Ascending aorta (tissue), 2 donors: ENCODE results near the gene PSMB10. TPM values are rescaled to one million over a fixed set of nuclear protein-coding genes. Genes with fewer than 3 reads are reported as not detected.

Experiments used
- DNase-seq, 2 donors: peaks; one replicate each; pipeline ENCODE4 v3.0.0-alpha.2; 2019; ENCODE audit warnings: low spot score in 2 of 2
- H3K27ac ChIP-seq, 2 donors: fragments of 200-600 bp; sonication (generic); one replicate each; pipeline ENCODE4 v1.5.1; 2016 to 2017; ENCODE audit warnings: mild to moderate bottlenecking in 1 of 2
- H3K27me3 ChIP-seq: fragments of 200-600 bp; sonication (generic); one replicate; pipeline ENCODE4 v1.5.1; 2017
- H3K36me3 ChIP-seq, 2 donors: fragments of 200-600 bp; sonication (generic); one replicate each; pipeline ENCODE4 v1.5.1; 2016
- H3K4me1 ChIP-seq, 2 donors: fragments of 200-600 bp; sonication (generic); one replicate each; pipeline ENCODE4 v1.5.1; 2016 to 2017; ENCODE audit warnings: mild to moderate bottlenecking in 1 of 2
- H3K4me3 ChIP-seq, 2 donors: fragments of 200-600 bp; sonication (generic); one replicate each; pipeline ENCODE4 v1.5.1; 2016 to 2017; ENCODE audit warnings: mild to moderate bottlenecking in 1 of 2
- H3K9me3 ChIP-seq, 2 donors: fragments of 200-600 bp; sonication (generic); one replicate each; pipeline ENCODE4 v1.5.1; 2016
- CTCF ChIP-seq, 3 experiments: fragments of 200-600 bp in 2 of 3; fragments of 450-650 bp in 1 of 3; sonication (generic) in 2 of 3; IDR thresholded peaks; one replicate each; pipeline ENCODE4 v1.5.1; 2016 to 2019; ENCODE audit warnings: antibody characterized with exemption in 3 of 3, mild to moderate bottlenecking in 1 of 3, moderate library complexity in 1 of 3
- intact Hi-C: fragments of 100-400 bp; cut with DNase I; formaldehyde crosslinking; loops from one replicate; pipeline ENCODE4 v1.15.1; 2023
- total RNA-seq: library from RNA; depleted of rRNA; stranded (reverse); fragments of >200 nt; gene quantifications from one replicate; pipeline ENCODE4 v1.1.0, GENCODE V29; 2016

PSMB10 gene
- total RNA-seq, 1 donor from 2014 or later = 13.9 TPM

- H3K36me3 ChIP-seq = peaks cover 22 to 30% of the 10 kb centered on the region in 2 donors
- intact Hi-C loops = loop anchor here (10.0 kb wide), 1 partner anchor 205 kb away; no protein-coding TSS in a partner anchor
- H3K27ac ChIP-seq = no peak overlapping the region
- no peaks in the 10 kb centered on the region for H3K27me3 ChIP-seq
- no peak for DNase-seq
- peaks cover 13 to 18% of the 10 kb centered on the region in 2 donors for H3K4me1 ChIP-seq
- TF ChIP-seq CTCF (IDR thresholded peaks at IDR 0.05) = no peak
- H3K4me3 ChIP-seq = no peak overlapping the region
- H3K9me3 ChIP-seq = no peaks in the 10 kb centered on the region
Observed at GRCh38 chr16:67930191-67930590, 6.5 kb downstream of the PSMB10 start.

GRCh38 chr16:67928561-67929364 is 7.9 kb downstream of the PSMB10 start:
- intact Hi-C loops = loop anchor here (1.0 kb wide), 2 partner anchors 45 to 112 kb away; no protein-coding TSS in a partner anchor
- Histone ChIP-seq H3K9me3 (no peaks in the 10 kb centered on the region), H3K4me3 (no peak overlapping the region), H3K27me3 (no peaks in the 10 kb centered on the region), H3K4me1 (peaks cover 10% of the 10 kb centered on the region in 2 donors), H3K27ac (no peak overlapping the region), H3K36me3 (peaks cover 23 to 30% of the 10 kb centered on the region in 2 donors)
- peak in 1 of 2 donors; percentile 82 for DNase-seq
- peak; percentile 68 to 90 (median 88) for TF ChIP-seq CTCF (IDR thresholded peaks at IDR 0.05)

GRCh38 chr16:67928147-67928546 is 8.5 kb downstream of the PSMB10 start:
- intact Hi-C loops = loop anchor here (1.0 kb wide), 2 partner anchors 45 to 112 kb away; no protein-coding TSS in a partner anchor
- Histone ChIP-seq H3K27ac (no peak overlapping the region), H3K9me3 (no peaks in the 10 kb centered on the region), H3K4me3 (no peak overlapping the region), H3K36me3 (peaks cover 27 to 30% of the 10 kb centered on the region in 2 donors), H3K27me3 (no peaks in the 10 kb centered on the region), H3K4me1 (peaks cover 10% of the 10 kb centered on the region in 2 donors)
- TF ChIP-seq CTCF (IDR thresholded peaks at IDR 0.05) = no peak
- no peak for DNase-seq

- no peaks in the 10 kb centered on the region for H3K9me3 ChIP-seq
- peaks cover 27 to 30% of the 10 kb centered on the region in 2 donors for H3K36me3 ChIP-seq
- intact Hi-C loops = no loop called here
- no peak overlapping the region for H3K4me3 ChIP-seq
- peaks cover 10% of the 10 kb centered on the region in 2 donors for H3K4me1 ChIP-seq
- TF ChIP-seq CTCF (IDR thresholded peaks at IDR 0.05) = no peak
- no peaks in the 10 kb centered on the region for H3K27me3 ChIP-seq
- peak overlapping the region; percentile 41 to 69 for H3K27ac ChIP-seq
- no peak for DNase-seq
Observed at GRCh38 chr16:67927131-67927941, 9.3 kb downstream of the PSMB10 start.

GRCh38 chr16:67926181-67926750 is 10.4 kb downstream of the PSMB10 start:
- Histone ChIP-seq H3K9me3 (no peaks in the 10 kb centered on the region), H3K27ac (peak overlapping the region; percentile 41 to 69), H3K36me3 (peaks cover 27 to 30% of the 10 kb centered on the region in 2 donors), H3K27me3 (no peaks in the 10 kb centered on the region), H3K4me1 (peaks cover 10% of the 10 kb centered on the region in 2 donors), H3K4me3 (peak overlapping the region in 1 of 2 donors; percentile 41)
- DNase-seq = peak in 1 of 2 donors; percentile 76
- TF ChIP-seq CTCF (IDR thresholded peaks at IDR 0.05) = peak in 1 of 3 experiments; percentile 19
- intact Hi-C loops = no loop called here
